AG04450 (cell line): ENCODE results near the gene VAMP2. TPM values are rescaled to one million over a fixed set of nuclear protein-coding genes. Genes with fewer than 3 reads are reported as not detected.

ENCODE experiments used
- CTCF ChIA-PET: fragments of 300-600, 350-600 bp; formaldehyde crosslinking; extraction: SDS; loops from one replicate; lab custom pipeline; 2022; ENCODE audit warnings: antibody characterized with exemption, inconsistent platforms; lab: Charles Lee
- POLR2A ChIA-PET: fragments of 350-600 bp; formaldehyde crosslinking; extraction: SDS; loops from one replicate; lab custom pipeline; 2021; ENCODE audit warnings: antibody characterized with exemption, inconsistent platforms; lab: Yijun Ruan, JAX
- DNase-seq: peaks from one replicate; pipeline ENCODE4 v3.0.0-alpha.2; 2011; ENCODE audit warnings: low read depth, low spot score
- H3K27ac ChIP-seq: one replicate; pipeline ENCODE4 v1.5.1; 2012; ENCODE audit warnings: low read depth, low read length, control low read depth
- H3K27me3 ChIP-seq: one replicate; pipeline ENCODE4 v1.6.0; 2012; ENCODE audit warnings: low read length; ENCODE audit not compliant: control insufficient read depth, insufficient read depth
- H3K4me3 ChIP-seq: 2 replicates; pipeline ENCODE4 v1.5.1; 2011; ENCODE audit warnings: mild to moderate bottlenecking, low read depth, low read length, control low read depth
- H3K9me3 ChIP-seq: 2 replicates; pipeline ENCODE4 v1.5.1; 2012; ENCODE audit warnings: low read length; ENCODE audit not compliant: control insufficient read depth, insufficient read depth
- polyA plus RNA-seq: library from polyadenylated mRNA; depleted of rRNA; stranded (reverse); fragments of >200 nt; gene quantifications from 2 replicates; pipeline ENCODE4 v1.2.3, GENCODE V29; 2011
- TF ChIP-seq, protein P1 (sequence below): IDR thresholded peaks from 2 replicates; pipeline ENCODE4 v1.5.1; 2011; ENCODE audit warnings: low read depth, low read length, control low read depth, inconsistent platforms

Gene VAMP2
- polyA plus RNA-seq, 1 experiment = 20.8 TPM

DNA sequence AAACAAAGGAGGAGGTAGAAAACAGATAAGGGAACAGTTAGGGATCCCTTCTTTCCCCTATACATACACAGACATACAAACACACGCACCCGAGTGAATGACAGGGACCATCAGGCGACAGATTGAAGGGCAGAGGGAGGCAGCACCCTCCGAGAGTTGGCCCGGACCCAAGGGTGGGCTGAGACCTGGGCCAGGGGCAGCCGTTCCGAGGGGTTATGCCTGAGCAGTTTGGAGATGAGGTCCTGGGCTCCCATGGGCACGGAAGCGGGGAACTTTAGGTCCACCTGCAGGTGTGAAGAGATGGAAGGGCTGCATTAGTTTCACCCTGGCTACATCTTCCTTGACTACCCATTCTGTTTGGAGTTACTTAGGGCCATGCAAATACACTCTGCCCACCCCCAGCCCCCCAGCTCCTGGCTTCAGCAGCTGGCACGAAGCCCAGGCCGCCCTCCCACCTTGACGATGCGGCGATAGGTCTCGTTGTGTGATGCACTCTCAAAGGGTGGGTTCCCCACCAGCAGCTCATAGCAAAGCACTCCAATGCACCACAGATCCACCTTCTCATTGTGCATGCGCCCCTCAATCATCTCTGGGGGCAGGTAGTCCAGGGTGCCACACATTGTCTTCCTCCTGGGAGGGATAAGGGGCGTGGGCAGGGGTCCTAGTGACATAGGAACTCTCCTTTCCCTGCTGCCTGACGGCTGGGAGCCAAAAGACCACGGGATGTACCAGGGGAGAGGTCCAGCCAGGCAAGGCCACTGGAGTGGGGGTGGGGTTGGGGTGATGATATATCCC lies 42.2 kb upstream of the VAMP2 start:
- Histone ChIP-seq H3K4me3 (no peak overlapping the region), H3K27me3 (no peaks in the 10 kb centered on the region), H3K27ac (no peak overlapping the region), H3K9me3 (no peaks in the 10 kb centered on the region; the same call in 1 of the 2 replicates)
- TF ChIP-seq, protein P1, sequence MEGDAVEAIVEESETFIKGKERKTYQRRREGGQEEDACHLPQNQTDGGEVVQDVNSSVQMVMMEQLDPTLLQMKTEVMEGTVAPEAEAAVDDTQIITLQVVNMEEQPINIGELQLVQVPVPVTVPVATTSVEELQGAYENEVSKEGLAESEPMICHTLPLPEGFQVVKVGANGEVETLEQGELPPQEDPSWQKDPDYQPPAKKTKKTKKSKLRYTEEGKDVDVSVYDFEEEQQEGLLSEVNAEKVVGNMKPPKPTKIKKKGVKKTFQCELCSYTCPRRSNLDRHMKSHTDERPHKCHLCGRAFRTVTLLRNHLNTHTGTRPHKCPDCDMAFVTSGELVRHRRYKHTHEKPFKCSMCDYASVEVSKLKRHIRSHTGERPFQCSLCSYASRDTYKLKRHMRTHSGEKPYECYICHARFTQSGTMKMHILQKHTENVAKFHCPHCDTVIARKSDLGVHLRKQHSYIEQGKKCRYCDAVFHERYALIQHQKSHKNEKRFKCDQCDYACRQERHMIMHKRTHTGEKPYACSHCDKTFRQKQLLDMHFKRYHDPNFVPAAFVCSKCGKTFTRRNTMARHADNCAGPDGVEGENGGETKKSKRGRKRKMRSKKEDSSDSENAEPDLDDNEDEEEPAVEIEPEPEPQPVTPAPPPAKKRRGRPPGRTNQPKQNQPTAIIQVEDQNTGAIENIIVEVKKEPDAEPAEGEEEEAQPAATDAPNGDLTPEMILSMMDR = no peak
- DNase-seq = no peak
- ChIA-PET CTCF (no interaction called here), POLR2A (no interaction called here)

- Histone ChIP-seq H3K9me3 (no peaks in the 10 kb centered on the region; the same call in 1 of the 2 replicates), H3K4me3 (peak overlapping the region; percentile 39; the same call in 1 of the 2 replicates), H3K27me3 (no peaks in the 10 kb centered on the region), H3K27ac (peak overlapping the region; percentile 22)
- TF ChIP-seq, protein P1 = no peak
- POLR2A ChIA-PET = interaction anchor here (0.5 to 1.2 kb wide), 4 partner anchors 10 to 36 kb away, joined by 3 to 5 read pairs (median 3); partner anchors contain the start of gene AURKB
- CTCF ChIA-PET = interaction anchor here (2.5 kb wide), 1 partner anchor 74 kb away, joined by 8 read pairs; the partner anchor contains the start of gene ALOXE3
- peak; percentile 47 for DNase-seq
Observed at GRCh38 chr17:8192070-8192815, 29.5 kb upstream of the VAMP2 start.

- ChIA-PET POLR2A (interaction anchor here (0.6 to 1.4 kb wide), 10 partner anchors 9 to 245 kb away, joined by 3 to 14 read pairs (median 6); partner anchors contain the start of genes AURKB and NDEL1), CTCF (interaction anchor here (0.6 to 1.4 kb wide), 4 partner anchors 28 to 71 kb away, joined by 3 to 4 read pairs (median 3); no protein-coding TSS in a partner anchor)
- no peaks in the 10 kb centered on the region; the same call in 1 of the 2 replicates for H3K9me3 ChIP-seq
- peak overlapping the region; percentile 27; the same call in 1 of the 2 replicates for H3K4me3 ChIP-seq
- DNase-seq = no peak
- TF ChIP-seq, protein P1 = no peak
- no peaks in the 10 kb centered on the region for H3K27me3 ChIP-seq
- H3K27ac ChIP-seq = no peak overlapping the region
Observed at GRCh38 chr17:8190506-8190905, 27.8 kb upstream of the VAMP2 start.

GRCh38 chr17:8189711-8190477 lies 27.1 kb upstream of the VAMP2 start, which contains the start of gene BORCS6:
Gene BORCS6 (minus strand): TSS chr17:8190180. CDS start chr17:8190140, 40 bp downstream.
- H3K27ac ChIP-seq = peak within 1 kb of the TSS; percentile 90
- TF ChIP-seq, protein P1 = peak; percentile 8; the same call in 1 of the 2 replicates
- no peaks in the 10 kb centered on the region for H3K27me3 ChIP-seq
- H3K4me3 ChIP-seq = peak within 1 kb of the TSS; percentile 75
- CTCF ChIA-PET = interaction anchor here (0.6 to 1.3 kb wide), 3 partner anchors 28 to 70 kb away, joined by 3 to 4 read pairs (median 3); no protein-coding TSS in a partner anchor
- no peaks in the 10 kb centered on the region; the same call in 1 of the 2 replicates for H3K9me3 ChIP-seq
- DNase-seq = peak; percentile 97
- POLR2A ChIA-PET = interaction anchor here (0.6 to 1.4 kb wide), 10 partner anchors 10 to 246 kb away, joined by 3 to 14 read pairs (median 6); partner anchors contain the start of genes AURKB and NDEL1
